Effector CD8-positive, alpha-beta T cell (primary cell): Measurements from ENCODE around the gene HDAC7.
"Not testable (repeated sequence)": the region's sequence is repeated elsewhere in the genome, so short reads cannot be mapped to it uniquely, and the experiment has no call there.

ENCODE experiments used
- DNase-seq: peaks from one replicate; lab custom pipeline; 2025; lab: John Stamatoyannopoulos, UW

HDAC7 gene

DNA sequence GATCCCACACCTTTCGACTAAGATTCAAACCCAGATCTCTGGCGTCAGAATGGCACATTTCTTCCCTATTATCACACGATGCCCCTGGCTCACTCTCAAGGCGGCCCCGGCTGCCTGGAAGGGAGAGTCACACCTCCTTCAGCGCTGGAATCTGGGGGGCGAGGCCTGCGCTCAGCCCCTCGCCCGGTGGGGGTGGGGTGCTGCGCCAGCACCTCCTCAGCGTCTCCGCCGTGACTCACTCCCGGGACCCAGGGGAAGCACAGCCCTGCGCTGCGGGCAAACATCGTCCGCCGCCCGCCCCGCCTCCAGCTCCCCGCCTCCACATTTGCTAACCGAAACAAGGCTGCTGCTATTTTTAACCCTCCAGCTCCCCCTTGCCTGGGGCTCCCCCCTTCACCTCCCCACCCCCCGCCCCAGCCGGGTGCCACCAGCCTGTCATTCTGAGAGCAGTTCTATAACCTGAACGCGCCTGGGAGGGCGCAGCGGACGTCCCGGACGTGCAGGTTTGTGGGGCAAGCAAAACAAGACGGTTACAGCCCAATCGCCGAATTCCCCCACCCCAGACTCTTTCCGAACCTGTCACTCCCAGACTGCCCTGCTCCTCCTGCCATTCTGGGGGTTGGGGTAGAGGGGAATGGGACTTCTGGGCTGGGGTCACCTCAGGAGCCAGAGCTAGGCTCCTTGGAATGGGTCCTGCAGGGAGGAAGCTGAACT lies 6.7 kb downstream of the HDAC7 start:
- peak; percentile 84 for DNase-seq

GRCh38 chr12:47811581-47812484 lies 7.9 kb downstream of the HDAC7 start:
- no peak for DNase-seq

DNA sequence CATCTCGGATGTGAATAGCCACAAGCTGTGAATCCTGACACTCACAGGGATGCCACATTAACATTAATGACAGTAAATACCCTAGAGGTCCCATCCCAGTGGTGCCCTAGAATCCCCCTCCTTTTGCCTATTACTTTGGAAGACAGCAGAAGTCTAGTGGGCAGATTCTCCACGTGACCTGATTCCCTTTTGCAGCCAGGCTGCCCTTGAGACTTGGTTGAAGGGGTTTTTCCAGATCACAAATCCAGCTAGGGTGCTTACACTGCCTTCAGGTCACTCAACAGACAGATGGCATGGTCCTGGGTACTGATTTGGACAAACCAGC lies 8.7 kb downstream of the HDAC7 start:
- no peak for DNase-seq

GRCh38 chr12:47809518-47809917 lies 10.2 kb downstream of the HDAC7 start:
- DNase-seq: not testable (repeated sequence)

DNA sequence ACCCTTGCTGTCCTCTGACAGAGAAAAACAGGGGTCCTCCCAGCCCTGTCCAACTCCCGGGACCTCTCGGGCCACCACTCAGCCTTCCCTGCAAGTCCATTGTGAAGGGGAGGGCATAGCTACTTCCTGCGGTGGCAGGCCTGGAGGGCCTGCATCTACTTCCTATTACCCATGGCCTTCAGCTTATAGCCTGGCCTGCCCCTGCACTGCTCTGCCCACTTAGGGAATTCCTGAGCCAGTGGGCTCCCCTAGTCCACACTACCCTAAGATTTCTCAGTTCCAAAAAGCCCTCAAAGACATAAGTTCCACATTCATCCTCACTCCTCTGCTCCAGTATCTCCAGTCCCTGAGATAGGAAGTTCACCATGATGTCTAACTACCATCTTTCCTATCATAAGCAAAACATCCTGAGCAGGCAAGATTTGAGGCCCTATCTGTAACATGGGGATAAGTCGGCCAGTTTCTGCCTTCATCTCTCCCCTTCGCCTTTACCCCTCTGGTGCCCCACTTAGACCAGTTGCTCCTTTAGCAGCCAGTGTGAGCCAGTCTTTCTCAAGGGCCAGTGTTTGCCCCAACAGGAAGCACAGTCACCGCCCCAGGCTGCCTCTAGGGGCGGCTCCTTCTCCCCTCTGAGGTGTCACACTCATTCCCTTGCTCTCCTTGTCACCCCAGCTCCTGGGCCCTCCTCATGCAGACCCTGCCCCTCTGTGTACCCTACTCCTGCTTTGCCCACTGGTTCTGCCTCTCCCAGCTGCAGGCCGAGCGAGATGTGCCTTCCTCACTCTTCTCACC lies 10.9 kb downstream of the HDAC7 start:
- peak; percentile 25 for DNase-seq

- DNase-seq: peak; percentile 55
Observed at GRCh38 chr12:47808050-47808449, 11.7 kb downstream of the HDAC7 start.

GRCh38 chr12:47807338-47807737 lies 12.4 kb downstream of the HDAC7 start:
- DNase-seq: no peak

- DNase-seq: no peak
Observed at GRCh38 chr12:47805417-47805816, 14.3 kb downstream of the HDAC7 start.

- DNase-seq: no peak
Observed at GRCh38 chr12:47804171-47804570, 15.5 kb downstream of the HDAC7 start.

DNA sequence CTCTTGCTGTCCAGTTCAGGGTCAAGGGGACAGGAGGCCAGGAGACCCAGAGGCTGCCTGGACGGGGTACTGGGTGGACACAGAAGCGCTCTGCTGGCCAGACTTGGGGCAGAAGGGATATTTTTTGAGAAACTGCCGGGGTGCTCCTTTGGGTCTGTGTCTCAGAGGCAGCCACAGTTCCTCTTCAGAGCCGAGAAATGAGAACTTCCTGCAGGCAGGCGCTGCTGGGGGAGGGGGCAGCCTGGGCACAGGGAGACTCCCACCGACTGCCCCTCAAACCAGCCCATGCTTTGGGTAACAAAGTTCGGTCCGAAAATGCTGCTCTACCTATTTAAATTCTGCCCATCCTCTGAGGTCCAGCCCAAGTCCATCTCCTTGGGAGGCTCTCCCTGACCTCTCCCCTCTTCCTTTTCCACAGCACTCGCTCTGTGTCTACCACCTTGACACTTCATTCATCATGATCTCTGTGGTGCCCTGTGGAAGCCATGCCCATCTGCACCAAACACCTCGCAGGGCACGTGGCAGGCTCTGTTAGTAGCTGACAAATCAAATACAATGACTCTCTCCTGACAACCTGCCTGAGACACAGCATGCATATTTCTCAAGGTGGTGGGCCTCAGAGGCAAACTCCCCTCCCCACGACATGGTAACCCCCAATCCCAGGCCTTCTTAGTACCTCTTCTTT lies 16.4 kb downstream of the HDAC7 start:
- DNase-seq: no peak

DNA sequence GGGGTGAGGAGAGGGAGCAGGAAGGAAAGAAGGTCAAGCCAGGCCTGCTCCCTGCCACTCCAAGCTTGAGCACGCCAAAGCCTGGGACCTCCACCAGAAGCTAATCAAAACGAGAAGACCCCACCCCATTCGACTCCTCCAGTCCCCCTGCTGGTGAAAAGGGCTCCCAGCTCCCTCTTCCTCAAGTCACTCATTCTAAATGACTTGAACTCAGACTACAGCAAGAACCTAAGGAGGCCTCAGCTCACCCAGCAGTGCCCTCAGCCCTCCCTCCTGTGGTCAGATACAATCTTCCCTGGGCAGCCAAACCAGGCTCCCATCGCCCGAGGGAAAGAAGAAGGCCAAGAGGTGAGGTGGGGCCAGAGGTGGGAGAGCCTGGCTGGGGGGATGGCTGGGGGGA lies 17.4 kb downstream of the HDAC7 start:
- no peak for DNase-seq

DNA sequence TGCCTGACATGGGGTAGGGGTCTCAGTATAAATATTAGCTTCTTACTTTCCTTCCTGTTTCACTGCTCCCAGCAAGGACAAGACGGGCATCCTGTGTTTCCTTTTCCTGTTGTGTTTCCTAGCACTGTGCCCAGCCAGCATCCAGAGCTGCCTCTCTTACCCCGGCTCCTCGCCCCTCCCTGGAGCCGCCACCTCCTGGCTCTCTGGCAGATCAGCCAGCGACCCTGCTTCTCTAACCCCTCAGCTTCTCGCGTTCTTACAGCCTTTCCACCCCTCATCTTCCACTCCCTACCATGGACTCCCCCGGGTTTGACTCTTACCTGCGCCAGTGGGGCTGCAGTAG lies 17.8 kb downstream of the HDAC7 start:
- DNase-seq: no peak

DNA sequence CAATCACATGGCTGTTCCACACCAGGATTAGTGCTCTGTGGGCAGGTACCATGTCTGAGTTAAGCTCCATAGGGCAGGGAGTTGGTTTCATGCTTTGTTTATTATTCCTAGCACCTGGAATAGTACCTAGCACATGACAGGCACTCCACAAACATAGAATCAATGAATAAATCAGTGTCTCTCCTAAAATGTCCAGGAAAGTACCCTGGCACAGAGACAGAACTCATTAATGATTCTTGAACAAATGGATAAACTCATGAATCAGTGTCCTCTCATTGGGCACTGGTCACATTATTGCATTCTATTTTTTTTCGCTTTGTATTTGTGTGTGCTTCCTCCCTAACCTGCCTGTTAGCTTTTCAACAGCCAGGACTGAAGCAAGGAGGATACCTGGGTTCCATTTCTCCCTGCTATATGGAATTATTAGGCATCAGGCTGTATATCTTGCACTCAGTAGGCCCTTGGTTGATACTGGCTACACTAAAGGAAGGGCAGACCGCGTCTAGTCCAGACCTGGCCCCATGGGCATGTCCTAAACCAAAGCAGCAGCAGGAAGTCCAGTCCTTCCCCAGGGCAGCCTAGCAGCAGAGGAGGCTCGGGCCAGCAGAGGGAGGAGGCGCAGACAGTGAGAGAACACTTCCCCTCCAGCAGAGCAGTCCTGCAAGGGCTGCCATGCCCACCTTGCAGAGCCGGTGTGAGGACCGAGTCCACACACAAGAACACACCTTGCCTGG lies 18.4 kb downstream of the HDAC7 start:
- no peak for DNase-seq

DNA sequence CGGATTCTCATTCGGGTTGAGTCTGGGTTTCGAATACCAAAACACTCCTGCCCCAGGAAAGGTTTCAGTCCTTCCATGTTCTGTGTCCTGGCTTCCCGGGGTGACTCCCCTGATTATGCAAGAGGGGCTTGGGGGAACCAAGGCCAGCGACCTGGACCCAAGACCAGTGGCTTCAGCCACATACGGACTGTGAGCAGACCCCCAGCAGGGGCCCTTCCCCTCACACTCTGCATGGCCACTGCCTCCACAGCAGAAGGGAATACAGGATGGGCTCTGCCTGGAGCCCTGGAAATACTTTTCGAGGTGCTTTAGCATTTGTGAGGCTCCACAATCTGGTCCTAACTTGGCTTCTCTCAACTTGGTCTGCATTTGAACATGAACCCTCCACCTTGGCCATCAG lies 19.1 kb downstream of the HDAC7 start:
- no peak for DNase-seq

- no peak for DNase-seq
Observed at GRCh38 chr12:47799357-47799955, 20.2 kb downstream of the HDAC7 start.

DNA sequence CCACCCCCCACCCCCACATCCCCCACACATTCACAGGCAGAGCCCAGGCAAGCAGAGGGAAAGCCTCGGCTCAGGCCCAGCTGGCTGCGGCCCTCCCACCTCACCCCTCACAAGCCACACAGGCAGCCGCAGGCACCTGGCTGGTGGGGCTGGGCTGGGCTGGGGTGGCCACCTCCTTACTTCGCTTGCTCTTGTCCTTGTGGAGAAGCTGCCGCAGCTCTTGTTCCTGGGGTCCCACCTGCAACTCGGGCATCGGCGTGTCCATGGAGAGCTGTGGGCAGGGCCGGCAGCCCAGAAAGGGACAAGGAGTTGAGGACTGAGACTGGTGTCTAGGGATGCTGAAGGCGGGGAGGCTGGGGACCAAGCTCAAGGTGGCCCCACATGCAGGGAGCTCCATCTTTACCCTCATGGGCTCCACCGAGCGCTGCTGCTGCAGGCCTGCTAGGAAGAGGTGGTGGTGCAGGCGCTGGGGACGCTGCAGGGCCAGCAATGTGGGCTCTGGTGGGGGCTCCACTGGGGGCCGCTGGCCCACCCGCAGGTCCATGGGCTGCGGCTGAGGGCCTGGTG lies 21.2 kb downstream of the HDAC7 start:
- DNase-seq: no peak

DNA sequence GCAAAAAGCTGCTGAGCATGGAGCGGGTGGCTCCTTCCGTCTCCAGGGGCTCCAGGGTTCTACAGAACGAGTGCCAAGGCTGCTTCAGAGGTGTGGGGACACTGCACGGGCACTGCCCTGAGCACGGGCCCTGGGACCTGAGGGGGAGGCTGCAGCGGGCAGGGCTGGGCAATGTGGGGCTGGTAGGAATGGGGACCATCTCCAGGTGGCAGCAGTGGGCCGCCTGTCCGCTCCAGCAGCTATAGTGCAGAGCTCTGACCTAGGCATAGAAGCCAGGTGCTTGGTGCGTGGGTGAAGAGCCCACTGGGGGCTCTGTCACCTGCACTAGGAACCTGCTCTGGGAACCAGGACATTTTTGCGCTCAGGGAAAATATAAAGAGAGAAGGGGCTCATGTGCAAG lies 22.3 kb downstream of the HDAC7 start:
- peak; percentile 33 for DNase-seq

- no peak for DNase-seq
Observed at GRCh38 chr12:47795814-47796411, 23.8 kb downstream of the HDAC7 start.

- no peak for DNase-seq
Observed at GRCh38 chr12:47795121-47795813, 24.4 kb downstream of the HDAC7 start.

GRCh38 chr12:47794679-47795078 lies 25.0 kb downstream of the HDAC7 start:
- DNase-seq: no peak
